HepG2 (cell line): ENCODE results near the gene WDR76. TPM values are rescaled to one million over a fixed set of nuclear protein-coding genes. Genes with fewer than 3 reads are reported as not detected.
A peak's percentile ranks its signal among the peaks of the same experiment; 100 is the strongest.

Source experiments
- ERF ChIP-seq: IDR thresholded peaks from 2 replicates; pipeline ENCODE4 v1.6.1; 2018; ENCODE audit warnings: missing biosample characterization, missing genetic modification reagents
- GLI4 ChIP-seq: sonication (generic); formaldehyde crosslinking; IDR thresholded peaks from 2 replicates; pipeline ENCODE4 v1.5.1; 2020; ENCODE audit warnings: missing genetic modification reagents, mild to moderate bottlenecking, moderate library complexity, borderline replicate concordance
- NR1H2 ChIP-seq: sonication (generic); formaldehyde crosslinking; IDR thresholded peaks from 2 replicates; pipeline ENCODE4 v1.8.1; 2022; ENCODE audit warnings: low read depth, missing genetic modification reagents, borderline replicate concordance
- POLR2AphosphoS2 ChIP-seq: IDR thresholded peaks from 2 replicates; pipeline ENCODE4 v1.6.1; 2011; ENCODE audit warnings: low read depth, low read length, improper control_type of control experiment
- ZBTB1 ChIP-seq: sonication (generic); formaldehyde crosslinking; IDR thresholded peaks from 2 replicates; pipeline ENCODE4 v1.4.0; 2020; ENCODE audit warnings: missing genetic modification reagents, borderline replicate concordance
- ZNF33A ChIP-seq: sonication (generic); formaldehyde crosslinking; IDR thresholded peaks from 2 replicates; pipeline ENCODE4 v1.5.1; 2020; ENCODE audit warnings: missing genetic modification reagents, mild to moderate bottlenecking, moderate library complexity, borderline replicate concordance
- ZNF652 ChIP-seq: IDR thresholded peaks from 2 replicates; pipeline ENCODE4 v1.6.1; 2016; ENCODE audit warnings: low read depth, borderline replicate concordance
- polyA plus RNA-seq, 8 experiments: library from polyadenylated mRNA; depleted of rRNA in 3 of 8; stranded (reverse) in 7 of 8; unstranded in 1 of 8; fragments of >200 nt; fragmentation: Illumina TruSeq in 4 of 8; extraction: Trizol in 4 of 8; gene quantifications; 2 replicates each; pipeline versions ENCODE4 v1.2.1 to v1.2.3, GENCODE V29; 2011 to 2016; ENCODE audit warnings: low read depth in 4 of 8, missing spikeins in 1 of 8, mixed read lengths in 1 of 8; ENCODE audit not compliant: insufficient read depth in 1 of 8
- total RNA-seq, 5 experiments: library from RNA; depleted of rRNA; stranded (reverse); fragments of >200 nt; fragmentation: Illumina TruSeq; extraction: Trizol; gene quantifications; 2 replicates each; pipeline ENCODE4 v1.2.3, GENCODE V29; 2016; ENCODE audit warnings: low read depth in 1 of 5
- TF ChIP-seq, protein P1 (sequence below): IDR thresholded peaks from 2 replicates; pipeline ENCODE4 v1.6.1; 2012; ENCODE audit warnings: low read depth, low read length, improper control_type of control experiment
- TF ChIP-seq, protein P2 (sequence below): IDR thresholded peaks from 2 replicates; pipeline ENCODE4 v1.4.0; 2020; ENCODE audit warnings: mild to moderate bottlenecking, missing genetic modification reagents
- TF ChIP-seq, protein P3 (sequence below): sonication (generic); formaldehyde crosslinking; IDR thresholded peaks from 2 replicates; pipeline ENCODE4; 2020; ENCODE audit warnings: missing genetic modification reagents, mild to moderate bottlenecking, borderline replicate concordance
- TF ChIP-seq, protein P4 (sequence below): IDR thresholded peaks from 2 replicates; pipeline ENCODE4 v1.6.1; 2016; ENCODE audit warnings: mild to moderate bottlenecking, missing biosample characterization, missing genetic modification reagents
- TF ChIP-seq, protein P5 (sequence below): IDR thresholded peaks from 2 replicates; pipeline ENCODE4 v1.6.1; 2016; ENCODE audit warnings: low read depth, missing genetic modification reagents, missing compliant biosample characterization

Gene WDR76
- total and polyA plus RNA-seq, 2 of the 13 experiments (the other 11 are each of a cell fraction or from before 2014, with no cell fraction given): 1.1 to 9.7 TPM

DNA sequence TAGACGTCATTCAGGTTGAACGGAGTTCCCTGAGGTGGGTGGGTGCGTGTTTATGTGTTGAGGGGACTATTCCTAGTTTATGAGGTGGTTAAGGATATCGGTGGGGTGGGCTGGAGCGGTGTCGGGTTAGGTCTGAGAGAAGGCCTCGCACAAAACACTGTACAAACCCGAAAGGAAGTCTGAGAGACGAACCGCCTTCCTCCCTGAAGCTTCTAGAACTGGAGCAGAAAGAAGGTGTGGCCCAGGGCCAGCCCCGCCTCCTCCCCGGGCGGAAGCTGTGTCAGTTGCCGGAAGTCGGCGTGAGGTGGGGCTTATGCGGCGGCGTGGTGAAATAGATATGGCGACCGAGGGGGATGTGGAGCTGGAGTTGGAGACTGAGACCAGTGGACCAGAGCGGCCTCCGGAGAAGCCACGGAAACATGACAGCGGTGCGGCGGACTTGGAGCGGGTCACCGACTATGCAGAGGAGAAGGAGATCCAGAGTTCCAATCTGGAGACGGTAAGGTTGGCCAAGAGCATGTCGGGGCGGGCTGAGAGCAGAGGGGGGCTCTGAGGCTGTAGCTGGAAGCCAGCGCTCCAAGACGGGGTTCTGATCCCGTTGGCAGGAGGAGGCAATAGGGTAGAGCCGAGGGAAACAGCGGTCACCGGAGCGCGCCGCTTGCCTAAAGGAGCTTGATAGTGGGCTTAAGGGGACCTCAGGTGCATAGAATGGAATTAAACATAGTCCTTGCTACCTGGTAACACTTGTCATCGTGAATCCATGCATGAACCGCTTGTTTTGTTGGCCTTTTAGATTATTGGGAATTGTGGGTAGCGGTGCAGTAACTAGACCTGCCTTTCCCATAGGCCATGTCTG lies 26.3 kb upstream of the WDR76 start, which contains the start of gene HYPK (continued):
- TF ChIP-seq, protein P1, sequence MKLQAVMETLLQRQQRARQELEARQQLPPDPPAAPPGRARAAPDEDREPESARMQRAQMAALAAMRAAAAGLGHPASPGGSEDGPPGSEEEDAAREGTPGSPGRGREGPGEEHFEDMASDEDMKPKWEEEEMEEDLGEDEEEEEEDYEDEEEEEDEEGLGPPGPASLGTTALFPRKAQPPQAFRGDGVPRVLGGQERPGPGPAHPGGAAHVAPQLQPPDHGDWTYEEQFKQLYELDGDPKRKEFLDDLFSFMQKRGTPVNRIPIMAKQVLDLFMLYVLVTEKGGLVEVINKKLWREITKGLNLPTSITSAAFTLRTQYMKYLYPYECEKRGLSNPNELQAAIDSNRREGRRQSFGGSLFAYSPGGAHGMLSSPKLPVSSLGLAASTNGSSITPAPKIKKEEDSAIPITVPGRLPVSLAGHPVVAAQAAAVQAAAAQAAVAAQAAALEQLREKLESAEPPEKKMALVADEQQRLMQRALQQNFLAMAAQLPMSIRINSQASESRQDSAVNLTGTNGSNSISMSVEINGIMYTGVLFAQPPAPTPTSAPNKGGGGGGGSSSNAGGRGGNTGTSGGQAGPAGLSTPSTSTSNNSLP: no peak
- TF ChIP-seq, protein P2, sequence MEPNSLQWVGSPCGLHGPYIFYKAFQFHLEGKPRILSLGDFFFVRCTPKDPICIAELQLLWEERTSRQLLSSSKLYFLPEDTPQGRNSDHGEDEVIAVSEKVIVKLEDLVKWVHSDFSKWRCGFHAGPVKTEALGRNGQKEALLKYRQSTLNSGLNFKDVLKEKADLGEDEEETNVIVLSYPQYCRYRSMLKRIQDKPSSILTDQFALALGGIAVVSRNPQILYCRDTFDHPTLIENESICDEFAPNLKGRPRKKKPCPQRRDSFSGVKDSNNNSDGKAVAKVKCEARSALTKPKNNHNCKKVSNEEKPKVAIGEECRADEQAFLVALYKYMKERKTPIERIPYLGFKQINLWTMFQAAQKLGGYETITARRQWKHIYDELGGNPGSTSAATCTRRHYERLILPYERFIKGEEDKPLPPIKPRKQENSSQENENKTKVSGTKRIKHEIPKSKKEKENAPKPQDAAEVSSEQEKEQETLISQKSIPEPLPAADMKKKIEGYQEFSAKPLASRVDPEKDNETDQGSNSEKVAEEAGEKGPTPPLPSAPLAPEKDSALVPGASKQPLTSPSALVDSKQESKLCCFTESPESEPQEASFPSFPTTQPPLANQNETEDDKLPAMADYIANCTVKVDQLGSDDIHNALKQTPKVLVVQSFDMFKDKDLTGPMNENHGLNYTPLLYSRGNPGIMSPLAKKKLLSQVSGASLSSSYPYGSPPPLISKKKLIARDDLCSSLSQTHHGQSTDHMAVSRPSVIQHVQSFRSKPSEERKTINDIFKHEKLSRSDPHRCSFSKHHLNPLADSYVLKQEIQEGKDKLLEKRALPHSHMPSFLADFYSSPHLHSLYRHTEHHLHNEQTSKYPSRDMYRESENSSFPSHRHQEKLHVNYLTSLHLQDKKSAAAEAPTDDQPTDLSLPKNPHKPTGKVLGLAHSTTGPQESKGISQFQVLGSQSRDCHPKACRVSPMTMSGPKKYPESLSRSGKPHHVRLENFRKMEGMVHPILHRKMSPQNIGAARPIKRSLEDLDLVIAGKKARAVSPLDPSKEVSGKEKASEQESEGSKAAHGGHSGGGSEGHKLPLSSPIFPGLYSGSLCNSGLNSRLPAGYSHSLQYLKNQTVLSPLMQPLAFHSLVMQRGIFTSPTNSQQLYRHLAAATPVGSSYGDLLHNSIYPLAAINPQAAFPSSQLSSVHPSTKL (CRISPR knock-in tag): no peak; the same call in 1 of the 2 replicates
- TF ChIP-seq, protein P3, sequence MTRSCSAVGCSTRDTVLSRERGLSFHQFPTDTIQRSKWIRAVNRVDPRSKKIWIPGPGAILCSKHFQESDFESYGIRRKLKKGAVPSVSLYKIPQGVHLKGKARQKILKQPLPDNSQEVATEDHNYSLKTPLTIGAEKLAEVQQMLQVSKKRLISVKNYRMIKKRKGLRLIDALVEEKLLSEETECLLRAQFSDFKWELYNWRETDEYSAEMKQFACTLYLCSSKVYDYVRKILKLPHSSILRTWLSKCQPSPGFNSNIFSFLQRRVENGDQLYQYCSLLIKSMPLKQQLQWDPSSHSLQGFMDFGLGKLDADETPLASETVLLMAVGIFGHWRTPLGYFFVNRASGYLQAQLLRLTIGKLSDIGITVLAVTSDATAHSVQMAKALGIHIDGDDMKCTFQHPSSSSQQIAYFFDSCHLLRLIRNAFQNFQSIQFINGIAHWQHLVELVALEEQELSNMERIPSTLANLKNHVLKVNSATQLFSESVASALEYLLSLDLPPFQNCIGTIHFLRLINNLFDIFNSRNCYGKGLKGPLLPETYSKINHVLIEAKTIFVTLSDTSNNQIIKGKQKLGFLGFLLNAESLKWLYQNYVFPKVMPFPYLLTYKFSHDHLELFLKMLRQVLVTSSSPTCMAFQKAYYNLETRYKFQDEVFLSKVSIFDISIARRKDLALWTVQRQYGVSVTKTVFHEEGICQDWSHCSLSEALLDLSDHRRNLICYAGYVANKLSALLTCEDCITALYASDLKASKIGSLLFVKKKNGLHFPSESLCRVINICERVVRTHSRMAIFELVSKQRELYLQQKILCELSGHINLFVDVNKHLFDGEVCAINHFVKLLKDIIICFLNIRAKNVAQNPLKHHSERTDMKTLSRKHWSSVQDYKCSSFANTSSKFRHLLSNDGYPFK (CRISPR knock-in tag): peak; percentile 84
- TF ChIP-seq GLI4 (CRISPR knock-in tag) (no peak), ERF (CRISPR knock-in tag) (peak; percentile 65; the same call in 1 of the 2 replicates), ZNF33A (CRISPR knock-in tag) (no peak), POLR2AphosphoS2 (peak; percentile 84; the same call in 1 of the 2 replicates), ZNF652 (no peak), NR1H2 (CRISPR knock-in tag) (peak; percentile 75; the same call in 1 of the 2 replicates), ZBTB1 (CRISPR knock-in tag) (no peak)
- TF ChIP-seq, protein P4, sequence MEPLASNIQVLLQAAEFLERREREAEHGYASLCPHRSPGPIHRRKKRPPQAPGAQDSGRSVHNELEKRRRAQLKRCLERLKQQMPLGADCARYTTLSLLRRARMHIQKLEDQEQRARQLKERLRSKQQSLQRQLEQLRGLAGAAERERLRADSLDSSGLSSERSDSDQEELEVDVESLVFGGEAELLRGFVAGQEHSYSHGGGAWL (CRISPR knock-in tag): 0 out of 2 replicates have a peak, but pooled peaks have one; percentile 22
- TF ChIP-seq, protein P5, sequence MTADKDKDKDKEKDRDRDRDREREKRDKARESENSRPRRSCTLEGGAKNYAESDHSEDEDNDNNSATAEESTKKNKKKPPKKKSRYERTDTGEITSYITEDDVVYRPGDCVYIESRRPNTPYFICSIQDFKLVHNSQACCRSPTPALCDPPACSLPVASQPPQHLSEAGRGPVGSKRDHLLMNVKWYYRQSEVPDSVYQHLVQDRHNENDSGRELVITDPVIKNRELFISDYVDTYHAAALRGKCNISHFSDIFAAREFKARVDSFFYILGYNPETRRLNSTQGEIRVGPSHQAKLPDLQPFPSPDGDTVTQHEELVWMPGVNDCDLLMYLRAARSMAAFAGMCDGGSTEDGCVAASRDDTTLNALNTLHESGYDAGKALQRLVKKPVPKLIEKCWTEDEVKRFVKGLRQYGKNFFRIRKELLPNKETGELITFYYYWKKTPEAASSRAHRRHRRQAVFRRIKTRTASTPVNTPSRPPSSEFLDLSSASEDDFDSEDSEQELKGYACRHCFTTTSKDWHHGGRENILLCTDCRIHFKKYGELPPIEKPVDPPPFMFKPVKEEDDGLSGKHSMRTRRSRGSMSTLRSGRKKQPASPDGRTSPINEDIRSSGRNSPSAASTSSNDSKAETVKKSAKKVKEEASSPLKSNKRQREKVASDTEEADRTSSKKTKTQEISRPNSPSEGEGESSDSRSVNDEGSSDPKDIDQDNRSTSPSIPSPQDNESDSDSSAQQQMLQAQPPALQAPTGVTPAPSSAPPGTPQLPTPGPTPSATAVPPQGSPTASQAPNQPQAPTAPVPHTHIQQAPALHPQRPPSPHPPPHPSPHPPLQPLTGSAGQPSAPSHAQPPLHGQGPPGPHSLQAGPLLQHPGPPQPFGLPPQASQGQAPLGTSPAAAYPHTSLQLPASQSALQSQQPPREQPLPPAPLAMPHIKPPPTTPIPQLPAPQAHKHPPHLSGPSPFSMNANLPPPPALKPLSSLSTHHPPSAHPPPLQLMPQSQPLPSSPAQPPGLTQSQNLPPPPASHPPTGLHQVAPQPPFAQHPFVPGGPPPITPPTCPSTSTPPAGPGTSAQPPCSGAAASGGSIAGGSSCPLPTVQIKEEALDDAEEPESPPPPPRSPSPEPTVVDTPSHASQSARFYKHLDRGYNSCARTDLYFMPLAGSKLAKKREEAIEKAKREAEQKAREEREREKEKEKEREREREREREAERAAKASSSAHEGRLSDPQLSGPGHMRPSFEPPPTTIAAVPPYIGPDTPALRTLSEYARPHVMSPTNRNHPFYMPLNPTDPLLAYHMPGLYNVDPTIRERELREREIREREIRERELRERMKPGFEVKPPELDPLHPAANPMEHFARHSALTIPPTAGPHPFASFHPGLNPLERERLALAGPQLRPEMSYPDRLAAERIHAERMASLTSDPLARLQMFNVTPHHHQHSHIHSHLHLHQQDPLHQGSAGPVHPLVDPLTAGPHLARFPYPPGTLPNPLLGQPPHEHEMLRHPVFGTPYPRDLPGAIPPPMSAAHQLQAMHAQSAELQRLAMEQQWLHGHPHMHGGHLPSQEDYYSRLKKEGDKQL (CRISPR knock-in tag): no peak
